ENCODE data around the gene RREB1. TPM values are rescaled to one million over a fixed set of nuclear protein-coding genes. Genes with fewer than 3 reads are reported as not detected.

Gene RREB1
- total RNA-seq, 1 donor from 2014 or later = 67.7 TPM

DNA sequence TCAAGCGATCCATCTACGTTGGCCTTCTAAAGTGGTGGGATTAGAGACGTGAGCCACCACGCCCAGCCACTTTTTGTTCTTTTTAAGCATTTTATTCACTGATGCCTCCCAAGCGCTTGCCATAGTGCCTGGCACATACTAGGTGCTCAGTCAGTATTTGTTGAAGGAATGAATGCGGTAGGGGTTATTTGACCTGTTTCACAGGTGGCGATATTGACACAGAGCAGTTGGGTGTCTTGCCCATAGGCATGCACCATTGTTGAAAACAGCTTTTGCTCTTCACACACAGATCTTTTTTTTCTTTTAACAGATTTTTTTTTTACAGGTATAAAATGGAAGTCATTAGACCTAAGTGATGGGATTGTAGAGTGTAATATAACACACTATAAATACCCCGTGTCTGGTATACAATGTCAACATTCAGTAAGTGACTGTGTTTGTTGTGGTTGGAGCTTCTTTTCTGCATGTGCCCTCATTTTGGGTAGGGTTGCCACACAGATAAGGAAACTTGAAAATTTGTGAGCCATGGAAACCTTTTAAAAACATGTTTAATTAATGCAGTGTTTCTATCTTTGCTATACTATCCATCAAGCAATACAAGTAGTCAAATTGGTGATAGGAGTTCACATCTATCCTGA is 24.8 kb downstream of the RREB1 start:
- Mint-ChIP-seq H3K4me3 (no peak overlapping the region), H3K27ac (no peak overlapping the region), H3K9me3 (no peaks in the 10 kb centered on the region), H3K36me3 (ENCODE audit: low read depth) (peaks cover 28% of the 10 kb centered on the region), H3K27me3 (no peaks in the 10 kb centered on the region), H3K4me1 (peaks cover 90% of the 10 kb centered on the region)
- CTCF ChIA-PET = no interaction called here
- TF ChIP-seq, protein P1, sequence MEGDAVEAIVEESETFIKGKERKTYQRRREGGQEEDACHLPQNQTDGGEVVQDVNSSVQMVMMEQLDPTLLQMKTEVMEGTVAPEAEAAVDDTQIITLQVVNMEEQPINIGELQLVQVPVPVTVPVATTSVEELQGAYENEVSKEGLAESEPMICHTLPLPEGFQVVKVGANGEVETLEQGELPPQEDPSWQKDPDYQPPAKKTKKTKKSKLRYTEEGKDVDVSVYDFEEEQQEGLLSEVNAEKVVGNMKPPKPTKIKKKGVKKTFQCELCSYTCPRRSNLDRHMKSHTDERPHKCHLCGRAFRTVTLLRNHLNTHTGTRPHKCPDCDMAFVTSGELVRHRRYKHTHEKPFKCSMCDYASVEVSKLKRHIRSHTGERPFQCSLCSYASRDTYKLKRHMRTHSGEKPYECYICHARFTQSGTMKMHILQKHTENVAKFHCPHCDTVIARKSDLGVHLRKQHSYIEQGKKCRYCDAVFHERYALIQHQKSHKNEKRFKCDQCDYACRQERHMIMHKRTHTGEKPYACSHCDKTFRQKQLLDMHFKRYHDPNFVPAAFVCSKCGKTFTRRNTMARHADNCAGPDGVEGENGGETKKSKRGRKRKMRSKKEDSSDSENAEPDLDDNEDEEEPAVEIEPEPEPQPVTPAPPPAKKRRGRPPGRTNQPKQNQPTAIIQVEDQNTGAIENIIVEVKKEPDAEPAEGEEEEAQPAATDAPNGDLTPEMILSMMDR (IDR thresholded peaks at IDR 0.05) = no peak
- POLR2A ChIA-PET = no interaction called here
- ATAC-seq (ENCODE audit: low read depth) (no peak), DNase-seq (no peak)
- intact Hi-C loops (cut with micrococcal nuclease) = no loop called here

DNA sequence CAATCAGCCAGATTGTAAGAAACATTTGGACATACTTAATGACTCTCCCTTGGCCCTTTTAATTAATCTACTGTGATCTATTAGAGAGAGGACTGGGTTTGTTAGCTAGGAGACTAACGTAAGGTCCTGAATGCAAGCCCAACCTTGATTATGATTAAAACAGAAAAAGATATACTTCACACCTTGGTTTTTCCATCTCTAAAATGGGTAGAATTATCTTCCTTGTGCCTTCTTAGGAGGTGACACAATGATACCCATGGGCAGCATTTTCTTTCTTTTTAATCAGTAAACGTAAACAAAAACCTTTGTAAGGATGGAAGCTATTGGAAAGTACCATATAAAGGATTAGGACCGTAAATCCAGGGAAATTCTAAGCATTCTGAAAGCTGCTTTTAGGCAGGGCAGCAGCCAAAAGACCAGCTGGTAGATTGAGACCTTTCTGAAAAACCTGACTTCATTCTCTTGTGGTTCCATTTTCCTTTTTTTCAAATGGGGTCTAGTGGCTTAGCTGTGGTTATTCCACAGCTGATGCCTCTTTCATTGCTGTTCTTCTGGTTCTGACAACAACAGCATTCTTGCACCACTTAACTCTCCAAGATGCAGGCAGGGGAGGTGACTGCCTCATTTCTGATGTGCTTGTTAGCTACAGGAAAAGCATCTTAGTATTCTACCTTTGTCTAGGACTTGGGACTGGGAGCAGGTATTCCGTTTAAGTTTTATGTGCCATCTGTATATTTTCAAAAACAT is 27.4 kb downstream of the RREB1 start:
- ChIA-PET CTCF (interaction anchor here (1.0 kb wide), 1 partner anchor 25 kb away, joined by 3 read pairs; no protein-coding TSS in a partner anchor), POLR2A (interaction anchor here (0.7 to 1.5 kb wide), 7 partner anchors 9 to 82 kb away, joined by 3 to 9 read pairs (median 4); no protein-coding TSS in a partner anchor)
- no peak for ATAC-seq (ENCODE audit: low read depth)
- no peak for DNase-seq
- Mint-ChIP-seq H3K36me3 (ENCODE audit: low read depth) (peaks cover 17% of the 10 kb centered on the region), H3K9me3 (no peaks in the 10 kb centered on the region), H3K27ac (peak overlapping the region; percentile 68), H3K27me3 (no peaks in the 10 kb centered on the region), H3K4me3 (peak overlapping the region; percentile 15), H3K4me1 (peaks cover 88% of the 10 kb centered on the region)
- TF ChIP-seq, protein P1 (IDR thresholded peaks at IDR 0.05) = no peak
- intact Hi-C loops (cut with micrococcal nuclease) = no loop called here

DNA sequence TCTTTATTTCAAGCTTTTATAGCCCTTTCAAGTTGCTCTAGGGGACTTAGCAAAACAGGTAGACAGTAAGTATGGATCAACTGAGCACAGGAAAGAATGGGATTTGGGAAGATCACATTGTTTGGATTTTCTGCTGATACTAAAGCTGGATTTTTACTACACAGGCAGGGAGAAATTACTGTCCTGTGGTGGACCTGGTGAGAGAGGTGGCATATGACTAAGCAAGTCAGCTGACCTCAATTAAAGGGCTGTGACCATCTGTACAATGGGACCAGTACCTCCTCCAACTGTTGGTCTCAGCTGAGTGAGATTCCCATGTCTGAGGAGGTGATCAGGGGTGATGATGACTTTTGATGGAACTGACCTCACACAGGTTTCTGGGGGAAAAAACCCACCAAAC is 28.0 kb downstream of the RREB1 start:
- Mint-ChIP-seq H3K27ac (peak overlapping the region; percentile 68), H3K36me3 (ENCODE audit: low read depth) (peaks cover 17% of the 10 kb centered on the region), H3K4me1 (peaks cover 87% of the 10 kb centered on the region), H3K27me3 (no peaks in the 10 kb centered on the region), H3K4me3 (peak overlapping the region; percentile 15), H3K9me3 (no peaks in the 10 kb centered on the region)
- POLR2A ChIA-PET = interaction anchor here (0.7 to 1.5 kb wide), 8 partner anchors 9 to 83 kb away, joined by 3 to 9 read pairs (median 4); no protein-coding TSS in a partner anchor
- CTCF ChIA-PET = interaction anchor here (1.0 kb wide), 1 partner anchor 25 kb away, joined by 3 read pairs; no protein-coding TSS in a partner anchor
- DNase-seq = no peak
- TF ChIP-seq, protein P1 (IDR thresholded peaks at IDR 0.05) = no peak
- intact Hi-C loops (cut with micrococcal nuclease) = loop anchor here (2.0 kb wide), 1 partner anchor 63 kb away; no protein-coding TSS in a partner anchor
- ATAC-seq (ENCODE audit: low read depth) = no peak

DNA sequence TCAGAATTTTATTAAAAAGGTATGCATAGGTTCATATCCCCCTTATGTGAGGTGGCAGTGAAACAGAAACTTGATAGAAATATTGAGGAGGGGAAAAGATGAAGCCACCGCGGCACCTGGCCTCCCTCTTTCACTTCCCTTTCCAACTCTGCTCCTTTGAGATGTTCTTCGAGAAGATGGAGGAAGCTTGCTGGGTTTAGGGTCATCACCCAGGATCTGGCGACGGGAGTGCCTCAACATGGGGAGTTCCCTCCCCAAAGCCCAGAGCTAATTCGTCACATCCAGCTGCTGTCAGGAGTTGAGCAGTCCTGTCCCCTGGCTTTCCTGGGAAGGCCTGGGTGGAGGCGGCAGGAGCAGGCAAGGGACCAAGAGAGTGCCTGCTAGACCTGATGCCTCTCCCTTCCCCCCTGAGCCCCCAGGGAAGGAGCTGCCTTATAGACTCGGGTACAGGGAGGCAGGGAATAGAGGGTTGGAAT is 29.1 kb downstream of the RREB1 start:
- Mint-ChIP-seq H3K27ac (peak overlapping the region; percentile 96), H3K9me3 (no peaks in the 10 kb centered on the region), H3K4me3 (peak overlapping the region; percentile 77), H3K36me3 (ENCODE audit: low read depth) (peaks cover 12% of the 10 kb centered on the region), H3K4me1 (peaks cover 85% of the 10 kb centered on the region), H3K27me3 (no peaks in the 10 kb centered on the region)
- TF ChIP-seq, protein P1 (IDR thresholded peaks at IDR 0.05) = no peak
- intact Hi-C loops (cut with micrococcal nuclease) = loop anchor here (1.0 to 2.0 kb wide), 3 partner anchors 8 to 64 kb away; no protein-coding TSS in a partner anchor
- ATAC-seq (ENCODE audit: low read depth) (peak; percentile 37), DNase-seq (peak; percentile 45)
- ChIA-PET CTCF (no interaction called here), POLR2A (interaction anchor here (0.8 to 2.7 kb wide), 12 partner anchors 9 to 332 kb away, joined by 3 to 16 read pairs (median 5); partner anchors contain the start of gene RREB1)
